ENCODE measurements around the gene OR2V1.
"Not testable (repeated sequence)": the region's sequence is repeated elsewhere in the genome, so short reads cannot be mapped to it uniquely, and the experiment has no call there.

Gene OR2V1

GRCh38 chr5:181101930-181102674 is 28.9 kb downstream of the OR2V1 start:
- DNase-seq (ENCODE audit: low spot score): not testable (repeated sequence)

- DNase-seq (ENCODE audit: low spot score): not testable (repeated sequence)
Measured at GRCh38 chr5:181101030-181101641, 29.8 kb downstream of the OR2V1 start.

GRCh38 chr5:181100121-181100875 is 30.7 kb downstream of the OR2V1 start:
- no peak for DNase-seq (ENCODE audit: low spot score)

DNA sequence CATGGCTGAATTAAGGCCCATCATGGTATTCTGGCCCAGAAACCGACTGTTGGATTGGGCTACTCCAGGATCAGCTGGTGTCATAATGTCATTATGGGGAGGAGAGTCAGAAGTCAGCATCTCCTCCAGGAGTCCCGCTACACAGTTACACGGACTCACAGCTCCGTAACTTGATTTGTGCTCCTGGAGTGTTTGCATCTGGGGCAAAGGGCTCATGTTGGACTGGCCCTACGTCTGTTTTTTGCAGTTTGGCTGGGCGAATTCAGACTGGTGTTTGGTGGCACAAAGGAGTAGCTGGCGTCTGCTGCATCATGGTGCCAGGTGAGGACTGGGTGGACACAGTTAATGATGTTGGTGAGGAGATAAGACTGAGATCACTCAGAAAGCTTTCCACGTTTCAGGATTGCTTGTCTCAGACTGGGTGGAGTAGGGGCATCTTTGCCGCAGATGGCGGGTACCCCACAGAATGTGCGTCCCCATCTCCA is 31.3 kb downstream of the OR2V1 start:
- DNase-seq (ENCODE audit: low spot score): no peak

DNA sequence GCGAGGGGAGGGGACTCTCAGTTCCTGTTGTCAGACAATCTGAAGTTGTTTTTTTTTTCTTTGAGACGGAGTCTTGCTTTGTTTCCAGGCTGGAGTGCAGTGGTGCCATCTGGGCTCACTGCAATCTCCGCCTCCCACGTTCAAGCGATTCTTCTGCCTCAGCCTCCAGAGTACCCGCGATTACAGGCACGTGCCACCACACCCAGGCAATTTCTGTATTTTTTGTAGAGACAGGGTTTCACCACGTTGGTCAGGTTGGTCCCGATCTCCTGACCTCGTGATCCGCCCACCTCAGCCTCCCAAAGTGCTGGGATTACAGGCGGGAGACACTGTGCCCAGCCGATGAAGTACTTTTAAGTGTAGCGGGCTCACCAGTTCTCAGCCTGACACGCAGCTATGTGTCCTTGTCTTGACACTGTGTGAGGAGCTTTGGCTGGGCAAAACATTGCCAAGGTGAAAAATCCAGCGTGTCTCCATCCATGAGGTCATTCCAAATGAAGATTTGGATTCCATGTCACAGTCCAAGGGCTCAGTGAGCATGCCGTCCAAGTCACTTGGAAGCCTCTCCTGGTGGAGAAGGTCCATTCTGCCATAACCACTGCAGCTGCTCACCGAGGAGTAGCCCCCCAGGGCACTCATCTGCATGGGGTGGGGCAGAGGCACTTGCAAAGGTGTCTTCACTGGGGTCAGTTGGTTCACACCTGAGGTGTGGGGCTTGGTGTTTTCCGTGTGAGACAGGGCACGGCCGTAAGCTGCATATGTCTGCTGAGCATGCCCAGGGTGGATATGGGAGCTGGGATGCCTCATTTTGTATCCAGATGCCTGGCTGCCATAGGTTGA is 32.0 kb downstream of the OR2V1 start:
- DNase-seq (ENCODE audit: low spot score): no peak

GRCh38 chr5:181097759-181098491 is 33.0 kb downstream of the OR2V1 start:
- not testable (repeated sequence) for DNase-seq (ENCODE audit: low spot score)

- DNase-seq (ENCODE audit: low spot score): not testable (repeated sequence)
Measured at GRCh38 chr5:181097383-181097753, 33.6 kb downstream of the OR2V1 start.

- not testable (repeated sequence) for DNase-seq (ENCODE audit: low spot score)
Measured at GRCh38 chr5:181096721-181097382, 34.1 kb downstream of the OR2V1 start.

GRCh38 chr5:181095162-181095561 is 35.8 kb downstream of the OR2V1 start:
- not testable (repeated sequence) for DNase-seq (ENCODE audit: low spot score)

GRCh38 chr5:181092428-181092827 is 38.5 kb downstream of the OR2V1 start:
- no peak for DNase-seq (ENCODE audit: low spot score)

DNA sequence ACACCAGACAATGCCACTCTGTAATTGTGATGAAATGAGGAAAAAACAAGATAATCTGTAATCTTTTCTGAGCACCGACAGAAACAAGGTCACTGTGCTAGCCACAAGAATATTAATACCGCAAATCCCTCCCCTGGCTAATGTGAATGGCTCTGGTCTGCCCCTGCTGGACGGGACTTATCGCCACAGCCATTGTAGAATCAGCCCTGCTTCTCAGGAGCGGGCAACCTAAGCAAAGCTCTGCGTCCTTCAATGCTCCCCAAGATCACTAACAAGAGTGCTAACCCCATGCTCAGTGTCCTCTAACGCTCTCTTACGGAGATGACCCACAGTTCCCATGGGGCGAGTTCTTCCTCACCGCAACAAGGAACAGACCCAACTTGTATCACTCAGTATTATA is 42.7 kb downstream of the OR2V1 start:
- DNase-seq (ENCODE audit: low spot score): no peak

GRCh38 chr5:181087309-181087708 is 43.7 kb downstream of the OR2V1 start:
- DNase-seq (ENCODE audit: low spot score): no peak

GRCh38 chr5:181086884-181087205 is 44.1 kb downstream of the OR2V1 start:
- no peak for DNase-seq (ENCODE audit: low spot score)

- DNase-seq (ENCODE audit: low spot score): no peak
Measured at GRCh38 chr5:181086026-181086883, 44.7 kb downstream of the OR2V1 start.

DNA sequence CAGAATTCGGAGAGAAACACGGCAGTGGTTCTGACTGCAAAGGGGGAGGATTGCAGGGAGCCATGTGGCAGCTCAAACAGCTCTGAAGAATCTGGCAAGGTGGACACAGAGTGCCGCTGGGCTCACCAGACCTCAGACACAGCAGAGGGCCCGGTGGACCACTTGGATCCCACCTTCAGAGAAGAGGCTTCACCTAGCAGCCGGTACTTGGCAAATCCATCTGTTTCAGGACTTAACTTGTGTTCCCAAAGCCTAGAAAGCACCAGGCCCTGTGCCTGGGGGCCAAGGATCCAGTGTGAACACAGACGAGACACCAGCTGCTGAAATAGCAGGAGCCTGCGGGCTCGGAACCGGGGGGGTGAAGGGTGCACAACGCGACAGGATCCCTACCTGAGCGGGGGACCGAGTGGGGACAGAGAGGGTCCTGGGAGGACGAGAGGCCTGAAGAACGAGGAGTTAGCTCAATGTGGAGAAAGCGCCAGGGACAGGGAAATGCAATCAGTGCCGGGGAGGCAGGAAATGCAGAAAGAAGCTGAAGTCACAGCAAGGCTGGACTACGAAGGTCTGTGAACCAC is 46.3 kb downstream of the OR2V1 start:
- no peak for DNase-seq (ENCODE audit: low spot score)

DNA sequence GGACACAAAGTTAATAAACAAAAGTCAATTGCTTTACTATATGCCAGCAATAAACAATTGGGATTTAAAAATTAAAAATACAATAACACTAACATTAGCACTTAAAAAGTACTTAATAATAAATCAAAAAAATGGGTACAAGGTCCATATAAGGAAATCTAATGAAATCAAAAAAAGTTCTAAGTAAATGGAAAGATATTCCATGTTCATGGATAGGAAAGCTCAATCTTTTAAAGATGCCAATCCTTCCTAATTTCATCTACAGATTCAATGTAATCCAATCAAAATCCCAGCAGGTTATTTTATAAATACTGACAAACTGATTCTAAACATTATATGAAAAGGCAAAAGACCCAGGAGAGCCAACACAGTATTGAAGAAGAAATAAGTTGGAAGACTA is 49.0 kb downstream of the OR2V1 start:
- DNase-seq (ENCODE audit: low spot score): no peak

DNA sequence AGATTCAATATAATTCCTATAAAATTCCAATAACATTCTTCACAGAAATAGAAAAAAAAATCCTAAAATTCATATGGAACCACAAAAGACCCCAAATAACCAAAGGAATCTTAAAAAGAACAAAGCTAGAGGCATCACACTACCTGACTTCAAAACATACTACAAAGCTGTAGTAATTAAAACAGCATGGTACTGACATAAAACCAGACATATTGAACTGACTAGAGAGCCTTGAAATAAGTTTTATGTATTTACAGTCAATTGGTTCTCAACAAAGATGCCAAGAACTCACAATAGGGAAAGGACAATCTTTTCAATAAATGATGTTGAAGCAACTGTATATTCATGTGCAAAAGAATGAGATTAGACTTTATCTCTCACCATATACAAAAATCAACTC is 54.0 kb downstream of the OR2V1 start:
- DNase-seq (ENCODE audit: low spot score): no peak

All from kidney capillary endothelial cell (primary cell).